OCI-LY7 (cell line): Measurements from ENCODE around the gene NLN. TPM values are rescaled to one million over a fixed set of nuclear protein-coding genes. Genes with fewer than 3 reads are reported as not detected.

Experiments used
- BruUV-seq: library from RNA; stranded (reverse); fragments of 400-500 nt; replicated peaks from 2 replicates; lab custom pipeline; 2021; lab: Mats Ljungman, UMichigan
- CTCF ChIA-PET: fragments of 300-600 bp; sonication (Branson Sonifier 250); formaldehyde crosslinking; loops from one replicate; lab custom pipeline; 2022; ENCODE audit warnings: antibody characterized with exemption; ENCODE audit not compliant: unreplicated experiment; lab: Charles Lee
- POLR2A ChIA-PET: fragments of 300-600 bp; sonication (Branson Sonifier 250); formaldehyde crosslinking; loops from one replicate; lab custom pipeline; 2022; ENCODE audit warnings: antibody characterized with exemption; lab: Charles Lee
- DNase-seq: peaks from one replicate; pipeline ENCODE4 v3.0.0-alpha.2; 2015; ENCODE audit warnings: low spot score
- H2AFZ ChIP-seq: fragments of 200-600 bp; sonication (generic), shearing (Covaris generic); 2 replicates; pipeline ENCODE4 v1.6.1; 2014; ENCODE audit warnings: mild to moderate bottlenecking, antibody characterized with exemption, low read length, moderate library complexity
- H3K27ac ChIP-seq: fragments of 200-600 bp; sonication (generic); 2 replicates; pipeline ENCODE4 v1.5.1; 2014; ENCODE audit warnings: mixed run types, low read depth, mild to moderate bottlenecking, moderate library complexity, low read length, inconsistent platforms; ENCODE audit not compliant: poor library complexity, severe bottlenecking
- H3K36me3 ChIP-seq: fragments of 200-600 bp; sonication (generic); 2 replicates; pipeline ENCODE4 v1.6.1; 2014; ENCODE audit warnings: mild to moderate bottlenecking, antibody characterized with exemption, low read length, moderate library complexity, mixed read lengths; ENCODE audit not compliant: insufficient read depth
- H3K4me1 ChIP-seq: fragments of 200-600 bp; sonication (generic); 2 replicates; pipeline ENCODE4 v1.5.1; 2014; ENCODE audit warnings: mild to moderate bottlenecking, low read length; ENCODE audit not compliant: insufficient read depth, poor library complexity, severe bottlenecking
- H3K4me2 ChIP-seq: fragments of 200-600 bp; sonication (generic); 2 replicates; pipeline ENCODE4 v1.6.1; 2014; ENCODE audit warnings: mild to moderate bottlenecking, low read length
- H3K4me3 ChIP-seq: fragments of 200-600 bp; sonication (generic); 2 replicates; pipeline ENCODE4 v1.5.1; 2014; ENCODE audit warnings: mild to moderate bottlenecking, low read depth, low read length; ENCODE audit not compliant: poor library complexity, severe bottlenecking
- H3K79me2 ChIP-seq: fragments of 200-600 bp; sonication (generic); 2 replicates; pipeline ENCODE4 v1.6.1; 2016; ENCODE audit warnings: low read depth, mild to moderate bottlenecking, low read length, moderate library complexity, mixed read lengths; ENCODE audit not compliant: insufficient read depth
- H3K9me2 ChIP-seq: fragments of 200-600 bp; sonication (generic); 2 replicates; pipeline ENCODE4 v1.6.1; 2016; ENCODE audit warnings: mild to moderate bottlenecking, low read length, mixed read lengths; ENCODE audit not compliant: insufficient read depth
- H3K9me3 ChIP-seq: fragments of 200-600 bp; sonication (generic); 2 replicates; pipeline ENCODE4 v1.6.1; 2014; ENCODE audit warnings: mild to moderate bottlenecking, mixed run types, low read length, mixed read lengths
- H4K20me1 ChIP-seq: fragments of 200-600 bp; sonication (generic); 2 replicates; pipeline ENCODE4 v1.6.1; 2014; ENCODE audit warnings: mild to moderate bottlenecking, antibody characterized with exemption, low read length, moderate library complexity, mixed read lengths; ENCODE audit not compliant: insufficient read depth
- CTCF ChIP-seq: fragments of 200-600 bp; sonication (generic); conservative IDR thresholded peaks from 2 replicates; pipeline ENCODE4 v1.5.1; 2014; ENCODE audit warnings: mild to moderate bottlenecking, antibody characterized with exemption, low read length, moderate library complexity, mixed read lengths
- EZH2phosphoT487 ChIP-seq: fragments of 200-600 bp; sonication (generic); IDR thresholded peaks from 2 replicates; pipeline ENCODE4 v1.6.1; 2018; ENCODE audit warnings: low read depth, borderline replicate concordance, mild to moderate bottlenecking, mixed run types, antibody characterized with exemption, low read length, moderate library complexity, mixed read lengths
- intact Hi-C: fragments of 100-400 bp; cut with micrococcal nuclease; formaldehyde crosslinking; loops from one replicate; pipeline ENCODE4 v1.10.0; 2022; ENCODE audit not compliant: unreplicated experiment
- total RNA-seq, 2 experiments: library from RNA; depleted of rRNA in 1 of 2; stranded (reverse); fragments of >200 nt in 1 of 2; shearing (Covaris generic) in 1 of 2; gene quantifications; 2 replicates each; pipeline ENCODE4 v1.2.3, GENCODE V29; 2014 to 2022

Gene NLN
- total RNA-seq, 2 experiments from 2014 or later = 14.9 to 26.0 TPM

- POLR2A ChIA-PET = no interaction called here
- H3K36me3 ChIP-seq = peaks cover 46% of the 10 kb centered on the region
- DNase-seq = no peak
- TF ChIP-seq EZH2phosphoT487 (no peak), CTCF (no peak)
- no peak overlapping the region for H3K4me3 ChIP-seq
- H3K9me3 ChIP-seq = no peaks in the 10 kb centered on the region
- H4K20me1 ChIP-seq = no peaks in the 10 kb centered on the region
- no peak overlapping the region for H3K4me2 ChIP-seq
- H3K27ac ChIP-seq = no peak overlapping the region
- H3K9me2 ChIP-seq = no peaks in the 10 kb centered on the region
- intact Hi-C loops = no loop called here
- CTCF ChIA-PET = no interaction called here
- peaks cover 12% of the 10 kb centered on the region for H3K4me1 ChIP-seq
- no peak overlapping the region for H2AFZ ChIP-seq
- no TSS peak for BruUV-seq
- no peaks in the 10 kb centered on the region for H3K79me2 ChIP-seq
Measured at GRCh38 chr5:65702036-65702435, 20.0 kb upstream of the NLN start.

- Histone ChIP-seq H3K79me2 (no peaks in the 10 kb centered on the region), H3K9me3 (no peaks in the 10 kb centered on the region), H3K4me2 (no peak overlapping the region), H2AFZ (no peak overlapping the region), H3K4me1 (no peaks in the 10 kb centered on the region), H3K9me2 (no peaks in the 10 kb centered on the region), H4K20me1 (no peaks in the 10 kb centered on the region), H3K4me3 (no peak overlapping the region), H3K27ac (no peak overlapping the region), H3K36me3 (peaks cover 33% of the 10 kb centered on the region)
- CTCF ChIA-PET = no interaction called here
- BruUV-seq = no TSS peak
- POLR2A ChIA-PET = interaction anchor here (0.6 to 1.3 kb wide), 7 partner anchors 12 to 528 kb away, joined by 3 to 4 read pairs (median 3); no protein-coding TSS in a partner anchor
- intact Hi-C loops = no loop called here
- no peak for TF ChIP-seq CTCF
- TF ChIP-seq EZH2phosphoT487 = no peak
- no peak for DNase-seq
Measured at GRCh38 chr5:65704621-65705239, 17.3 kb upstream of the NLN start.

- Histone ChIP-seq H3K36me3 (peaks cover 34% of the 10 kb centered on the region), H3K27ac (no peak overlapping the region), H3K4me3 (no peak overlapping the region), H2AFZ (no peak overlapping the region), H3K4me1 (no peaks in the 10 kb centered on the region), H4K20me1 (no peaks in the 10 kb centered on the region), H3K9me3 (no peaks in the 10 kb centered on the region), H3K79me2 (no peaks in the 10 kb centered on the region), H3K9me2 (no peaks in the 10 kb centered on the region), H3K4me2 (no peak overlapping the region)
- DNase-seq = no peak
- ChIA-PET CTCF (no interaction called here), POLR2A (interaction anchor here (0.6 to 1.4 kb wide), 4 partner anchors 13 to 145 kb away, joined by 3 to 5 read pairs (median 3); partner anchors contain the start of genes CENPK and PPWD1)
- TF ChIP-seq EZH2phosphoT487 (no peak), CTCF (no peak)
- intact Hi-C loops = no loop called here
- no TSS peak for BruUV-seq
Measured at GRCh38 chr5:65707663-65708062, 14.3 kb upstream of the NLN start.
